ENCODE data around the gene APOL3. TPM values are rescaled to one million over a fixed set of nuclear protein-coding genes. Genes with fewer than 3 reads are reported as not detected.
"Not testable (repeated sequence)": the region's sequence is repeated elsewhere in the genome, so short reads cannot be mapped to it uniquely, and the experiment has no call there.

The APOL3 gene, protein sequence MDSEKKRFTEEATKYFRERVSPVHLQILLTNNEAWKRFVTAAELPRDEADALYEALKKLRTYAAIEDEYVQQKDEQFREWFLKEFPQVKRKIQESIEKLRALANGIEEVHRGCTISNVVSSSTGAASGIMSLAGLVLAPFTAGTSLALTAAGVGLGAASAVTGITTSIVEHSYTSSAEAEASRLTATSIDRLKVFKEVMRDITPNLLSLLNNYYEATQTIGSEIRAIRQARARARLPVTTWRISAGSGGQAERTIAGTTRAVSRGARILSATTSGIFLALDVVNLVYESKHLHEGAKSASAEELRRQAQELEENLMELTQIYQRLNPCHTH
- polyA plus RNA-seq (2012; ENCODE audit: missing spikeins) = 46.0 TPM

DNA sequence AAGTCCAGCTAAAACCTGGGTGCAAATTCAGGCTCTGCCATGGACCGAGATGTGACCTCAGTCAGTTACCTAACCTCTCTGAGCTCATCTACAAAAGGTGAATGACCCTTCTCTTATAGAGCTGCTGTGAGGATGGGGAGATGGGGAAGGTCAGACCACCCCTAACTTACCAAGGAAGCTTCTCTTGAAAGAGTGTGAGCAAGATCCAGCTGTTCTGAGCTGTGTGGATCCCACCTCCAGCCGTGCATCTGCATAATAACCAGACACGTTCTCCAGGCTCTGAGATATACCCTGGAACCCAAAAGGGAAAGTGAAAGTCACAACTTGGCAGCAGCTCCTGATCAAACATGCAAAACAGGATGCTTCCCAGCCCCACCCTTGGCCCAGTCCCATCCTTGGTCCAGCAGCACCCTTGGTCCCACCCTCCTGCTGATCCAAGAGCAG, at the start of gene APOL3:
TSS of gene APOL3 (minus strand) at position 257 of the 444 bp plus-strand sequence. CDS start 11,700 bp downstream, outside the sequence.
- FAIRE-seq (peak; percentile 95), DNase-seq (ENCODE audit: insufficient read length) (no peak)
- TF ChIP-seq POLR2AphosphoS5 (IDR thresholded peaks at IDR 0.05; ENCODE audit: low read depth, low read length) (peak; percentile 75), TAF1 (IDR thresholded peaks at IDR 0.05; ENCODE audit: borderline replicate concordance, low read depth, low read length) (peak; percentile 37; the same call in 1 of the 2 replicates), POLR2A (IDR thresholded peaks at IDR 0.05; ENCODE audit: low read depth, low read length) (peak; percentile 70)

DNA sequence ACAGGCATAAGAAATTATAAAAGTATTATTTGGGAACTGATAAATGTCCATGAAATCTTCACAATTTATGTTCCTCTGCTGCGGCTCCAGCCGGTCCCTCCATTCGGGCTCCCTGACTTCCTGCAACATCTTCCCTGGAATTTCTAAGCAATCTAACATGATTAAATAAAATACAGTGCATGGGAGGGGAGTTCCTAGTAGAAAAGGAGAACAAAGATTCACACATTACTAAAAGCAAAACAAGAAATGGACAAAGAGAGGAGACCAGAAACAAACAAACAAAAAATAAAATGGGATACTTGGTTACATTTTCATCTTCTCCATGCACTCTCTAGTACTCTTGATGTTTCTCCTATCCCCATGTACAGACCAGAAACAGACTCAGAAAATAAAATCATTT, 49.7 kb upstream of the APOL3 start:
- FAIRE-seq (no peak), DNase-seq (ENCODE audit: insufficient read length) (no peak)
- no peak for TF ChIP-seq POLR2AphosphoS5 (IDR thresholded peaks at IDR 0.05; ENCODE audit: low read depth, low read length)
- TF ChIP-seq TAF1 (IDR thresholded peaks at IDR 0.05; ENCODE audit: borderline replicate concordance, low read depth, low read length) = no peak
- no peak for TF ChIP-seq POLR2A (IDR thresholded peaks at IDR 0.05; ENCODE audit: low read depth, low read length)

DNA sequence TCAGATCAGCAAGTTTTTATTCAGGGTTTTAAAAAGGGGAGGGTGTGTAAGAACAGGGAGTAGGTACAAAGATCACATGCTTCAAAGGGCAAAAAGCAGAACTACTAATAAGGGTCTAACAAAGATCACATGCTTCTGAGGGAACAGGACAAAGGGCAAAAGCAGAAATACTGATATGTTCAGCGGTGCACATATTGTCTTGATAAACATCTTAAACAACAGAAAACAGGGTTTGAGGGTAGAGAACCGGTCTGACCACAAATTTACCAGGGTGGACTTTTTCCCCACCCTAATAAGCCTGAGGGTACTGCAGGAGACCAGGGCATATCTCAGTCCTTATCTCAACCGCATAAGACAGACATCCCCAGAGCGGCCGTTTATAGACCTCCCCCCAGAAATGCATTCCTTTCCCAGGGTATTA, 48.9 kb upstream of the APOL3 start:
- FAIRE-seq; DNase-seq (ENCODE audit: insufficient read length): not testable (repeated sequence)

DNA sequence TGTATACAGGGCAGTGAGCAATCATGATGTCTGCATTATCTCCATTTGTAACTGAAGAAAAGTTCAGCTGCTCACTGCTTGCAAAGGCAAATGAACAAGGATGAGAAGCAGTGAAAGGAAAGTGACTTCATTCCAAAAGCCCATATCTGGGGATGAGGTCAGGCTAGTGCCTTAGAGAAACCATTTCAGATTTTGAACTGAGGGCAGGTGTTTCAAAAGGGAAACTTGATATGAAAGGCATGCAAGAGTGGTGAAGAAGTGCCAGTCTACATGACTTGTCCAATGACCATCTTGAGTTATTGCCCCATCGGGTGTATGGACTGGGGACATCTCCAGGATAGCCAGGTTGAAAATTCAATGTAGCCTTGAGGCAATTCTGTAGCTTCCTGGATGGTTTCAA, 48.4 kb upstream of the APOL3 start:
- FAIRE-seq = no peak
- TF ChIP-seq POLR2A (IDR thresholded peaks at IDR 0.05; ENCODE audit: low read depth, low read length) = no peak
- TF ChIP-seq POLR2AphosphoS5 (IDR thresholded peaks at IDR 0.05; ENCODE audit: low read depth, low read length) = no peak
- TF ChIP-seq TAF1 (IDR thresholded peaks at IDR 0.05; ENCODE audit: borderline replicate concordance, low read depth, low read length) = no peak
- no peak for DNase-seq (ENCODE audit: insufficient read length)

DNA sequence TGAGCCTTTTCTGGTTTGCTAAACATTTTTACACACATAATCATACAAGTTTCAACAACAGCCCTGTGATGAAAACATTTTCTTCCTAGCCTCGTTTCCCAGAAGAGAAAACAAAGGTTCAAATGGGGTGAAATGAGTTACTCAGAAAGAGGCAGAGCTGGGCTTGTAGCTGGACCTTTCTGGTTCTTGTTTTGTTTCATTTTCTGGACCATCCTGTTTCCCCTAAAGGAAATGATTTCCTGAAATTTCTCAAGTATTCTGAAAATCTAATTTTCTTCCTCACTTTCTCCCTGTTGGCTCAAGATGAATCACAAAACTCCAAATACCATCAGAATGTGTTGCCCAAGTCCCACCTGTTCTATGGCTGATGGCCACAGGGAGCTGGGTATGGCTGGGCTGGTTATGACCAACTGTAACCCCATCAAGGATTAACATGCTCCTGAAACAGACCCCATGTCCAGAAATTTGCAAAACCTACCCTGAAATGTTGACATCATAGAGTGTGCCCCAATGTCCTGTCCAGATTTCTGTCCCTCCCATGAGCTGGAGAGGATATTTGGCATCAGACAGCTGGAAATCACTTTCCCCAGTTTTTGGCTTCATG, 47.7 kb upstream of the APOL3 start:
- no peak for FAIRE-seq
- no peak for DNase-seq (ENCODE audit: insufficient read length)

DNA sequence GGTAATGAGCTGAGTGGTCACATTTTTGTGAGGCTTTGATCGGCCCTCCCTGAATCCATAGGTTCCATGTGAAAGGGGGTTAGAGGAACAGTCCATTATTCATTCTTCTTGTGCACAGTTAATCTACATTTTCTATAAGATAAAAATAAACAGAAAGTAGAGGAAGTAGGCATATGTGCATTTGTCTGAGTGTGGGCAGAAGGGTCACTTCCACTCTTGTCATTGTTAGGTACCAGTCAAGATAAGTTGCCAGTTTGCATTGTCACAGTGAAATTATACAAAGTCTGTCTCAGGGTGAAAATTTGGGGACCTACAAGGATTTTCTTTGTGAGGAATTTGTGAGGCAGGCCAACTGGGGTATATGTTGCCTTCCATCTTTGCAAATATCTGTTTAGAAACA, 45.7 kb upstream of the APOL3 start:
- FAIRE-seq (no peak), DNase-seq (ENCODE audit: insufficient read length) (no peak)
- no peak for TF ChIP-seq POLR2AphosphoS5 (IDR thresholded peaks at IDR 0.05; ENCODE audit: low read depth, low read length)
- no peak for TF ChIP-seq TAF1 (IDR thresholded peaks at IDR 0.05; ENCODE audit: borderline replicate concordance, low read depth, low read length)
- no peak for TF ChIP-seq POLR2A (IDR thresholded peaks at IDR 0.05; ENCODE audit: low read depth, low read length)

More for the DNA sequence above, 47.7 kb upstream of the APOL3 start:
- no peak for TF ChIP-seq TAF1 (IDR thresholded peaks at IDR 0.05; ENCODE audit: borderline replicate concordance, low read depth, low read length)
- no peak for TF ChIP-seq POLR2AphosphoS5 (IDR thresholded peaks at IDR 0.05; ENCODE audit: low read depth, low read length)
- no peak for TF ChIP-seq POLR2A (IDR thresholded peaks at IDR 0.05; ENCODE audit: low read depth, low read length)

DNA sequence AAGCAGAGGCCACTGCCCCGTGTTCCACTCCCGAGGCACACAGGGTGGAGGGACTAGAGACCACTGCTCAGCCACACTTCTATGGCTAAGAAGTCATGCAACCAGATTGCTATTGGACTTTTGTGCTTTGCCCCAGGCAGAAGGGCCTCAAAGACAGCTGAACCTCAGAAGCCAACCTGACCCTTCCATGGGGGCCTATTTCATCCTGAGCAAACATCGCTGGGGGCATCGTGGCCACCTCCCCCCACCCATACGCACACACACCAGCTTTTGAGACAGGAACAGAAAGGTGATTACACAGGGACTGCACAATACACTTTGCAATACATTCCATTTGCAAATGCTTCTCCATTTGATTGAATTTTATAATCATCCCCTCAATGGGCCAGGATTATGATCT, 45.0 kb upstream of the APOL3 start:
- DNase-seq (ENCODE audit: insufficient read length); FAIRE-seq: not testable (repeated sequence)

DNA sequence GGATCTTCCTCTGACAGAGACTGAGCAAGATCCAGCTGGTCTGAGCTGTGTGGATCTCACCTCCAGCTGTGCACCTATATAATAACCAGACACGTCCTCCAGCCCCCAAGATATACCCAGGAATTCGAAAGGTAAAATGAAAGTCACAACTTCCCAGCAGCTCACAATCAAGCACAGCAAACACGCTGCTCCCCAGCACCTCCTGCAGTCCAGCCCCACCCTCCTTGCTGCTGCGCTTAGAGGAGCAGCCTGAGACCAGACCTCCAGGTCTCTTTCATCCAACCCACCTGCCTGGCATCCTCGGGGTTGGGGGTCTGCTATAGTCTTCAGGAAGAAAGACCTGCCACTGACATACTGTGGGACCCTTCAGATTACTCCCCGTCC, 44.1 kb upstream of the APOL3 start:
- TF ChIP-seq POLR2A (IDR thresholded peaks at IDR 0.05; ENCODE audit: low read depth, low read length) (no peak), TAF1 (IDR thresholded peaks at IDR 0.05; ENCODE audit: borderline replicate concordance, low read depth, low read length) (no peak), POLR2AphosphoS5 (IDR thresholded peaks at IDR 0.05; ENCODE audit: low read depth, low read length) (no peak)
- DNase-seq (ENCODE audit: insufficient read length) (no peak), FAIRE-seq (no peak)

DNA sequence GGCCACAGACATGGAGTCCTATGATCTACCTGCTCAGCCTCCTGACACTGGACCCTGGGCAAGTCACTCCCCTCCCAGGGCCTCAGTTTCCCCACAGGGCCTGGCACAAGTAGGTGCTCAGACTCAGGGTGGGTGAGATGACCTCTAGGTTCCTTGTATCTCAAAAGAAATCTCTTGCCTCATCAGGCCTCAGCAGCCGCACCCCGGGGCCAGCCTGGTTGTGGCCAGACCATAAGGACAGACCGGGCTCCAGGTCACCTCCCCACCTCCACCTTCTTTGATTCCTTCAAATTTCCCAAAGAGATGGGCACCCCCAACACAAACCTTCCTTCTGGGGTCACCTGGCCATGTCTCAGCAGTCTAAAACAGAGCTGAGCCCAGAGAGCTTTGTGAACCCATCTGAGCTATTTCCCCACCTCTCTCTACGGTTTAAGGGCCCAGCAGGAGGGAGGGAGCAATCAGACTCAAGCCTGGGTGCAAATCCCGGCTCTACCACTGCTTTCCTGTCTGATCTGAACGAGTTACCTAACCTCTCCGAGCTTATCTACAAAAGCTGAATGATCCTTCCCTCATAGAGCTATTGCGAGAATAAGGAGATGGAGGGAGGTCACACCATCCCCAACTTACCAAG, 43.6 kb upstream of the APOL3 start:
- FAIRE-seq (no peak), DNase-seq (ENCODE audit: insufficient read length) (no peak)
- no peak for TF ChIP-seq POLR2A (IDR thresholded peaks at IDR 0.05; ENCODE audit: low read depth, low read length)
- no peak for TF ChIP-seq TAF1 (IDR thresholded peaks at IDR 0.05; ENCODE audit: borderline replicate concordance, low read depth, low read length)
- no peak for TF ChIP-seq POLR2AphosphoS5 (IDR thresholded peaks at IDR 0.05; ENCODE audit: low read depth, low read length)

DNA sequence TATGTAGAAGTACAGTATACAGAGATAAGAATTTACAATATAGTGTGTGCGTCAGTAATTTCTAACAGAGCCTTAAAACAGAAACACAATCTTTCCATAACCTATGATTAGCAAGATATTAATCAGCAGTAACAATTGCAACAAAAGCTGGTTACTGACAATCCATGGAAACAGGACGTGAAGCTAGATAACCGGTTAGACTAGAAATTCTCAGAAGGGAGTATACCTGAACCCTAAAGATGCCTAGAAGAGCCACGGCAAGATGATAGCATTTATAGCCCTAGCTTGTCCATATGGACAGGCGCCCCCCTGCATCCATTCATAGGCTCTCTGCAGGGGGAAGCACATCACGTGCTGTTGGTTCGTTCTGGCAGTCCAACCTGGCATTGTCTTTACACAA, 42.9 kb upstream of the APOL3 start:
- not testable (repeated sequence) for FAIRE-seq; DNase-seq (ENCODE audit: insufficient read length)

DNA sequence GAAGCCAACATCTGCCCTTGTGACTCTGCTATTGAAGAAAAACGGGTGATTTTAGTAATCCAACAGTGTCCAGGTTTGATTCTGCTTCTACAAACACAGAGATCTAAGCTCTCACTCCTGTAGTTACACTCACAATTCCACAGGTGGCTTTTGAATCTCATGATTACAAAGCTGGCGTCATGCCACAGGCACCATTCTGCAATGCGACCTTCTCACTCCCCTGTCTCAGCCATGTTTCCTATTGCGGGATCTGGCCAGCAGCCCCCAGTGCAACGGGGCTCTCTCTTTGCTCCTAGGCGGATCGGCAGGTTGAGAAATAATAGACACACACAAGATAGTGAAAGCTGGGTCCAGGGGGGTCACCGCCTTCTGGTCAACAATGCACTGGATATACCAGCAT, 42.4 kb upstream of the APOL3 start:
- not testable (repeated sequence) for FAIRE-seq; DNase-seq (ENCODE audit: insufficient read length)

DNA sequence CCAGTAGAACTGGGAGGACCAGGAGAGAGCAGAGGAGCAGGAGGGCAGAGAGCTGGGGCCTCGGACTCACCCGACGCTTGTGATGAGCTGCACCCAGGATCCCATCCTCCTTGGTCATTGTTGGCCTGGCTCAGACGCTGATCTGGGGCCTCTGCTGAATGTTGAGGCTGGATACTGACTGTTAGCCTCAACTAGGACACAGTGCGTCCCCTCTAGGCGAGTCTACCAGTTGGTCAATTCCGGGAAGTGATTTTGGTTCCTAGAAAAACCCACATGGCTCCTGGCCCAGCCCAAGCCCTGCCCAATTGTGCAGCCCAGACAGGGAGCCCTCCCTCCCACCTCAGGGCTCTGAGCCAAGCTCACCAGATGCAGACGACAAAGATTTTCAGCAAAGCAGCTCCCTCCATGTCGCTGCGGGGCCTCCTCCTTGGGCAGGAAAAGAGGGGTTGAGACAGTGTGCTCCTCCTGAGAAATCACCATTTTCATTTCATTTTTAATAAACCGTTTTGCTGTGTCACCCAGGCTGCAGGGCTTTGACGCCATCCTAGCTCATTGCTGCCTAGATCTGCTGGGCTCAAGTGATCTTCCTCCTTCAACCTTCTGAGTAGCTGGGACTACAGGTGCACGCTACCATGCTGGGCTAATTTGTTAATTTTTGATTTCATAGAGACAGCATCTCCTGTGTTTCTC, 41.2 kb upstream of the APOL3 start, which contains the start of gene APOL4:
TSS of gene APOL4 (minus strand) at position 180 of the 690 bp plus-strand sequence. CDS start at position 105, 75 bp downstream.
- FAIRE-seq (no peak), DNase-seq (ENCODE audit: insufficient read length) (no peak)
- no peak for TF ChIP-seq POLR2AphosphoS5 (IDR thresholded peaks at IDR 0.05; ENCODE audit: low read depth, low read length)
- TF ChIP-seq TAF1 (IDR thresholded peaks at IDR 0.05; ENCODE audit: borderline replicate concordance, low read depth, low read length) = no peak
- TF ChIP-seq POLR2A (IDR thresholded peaks at IDR 0.05; ENCODE audit: low read depth, low read length) = no peak

DNA sequence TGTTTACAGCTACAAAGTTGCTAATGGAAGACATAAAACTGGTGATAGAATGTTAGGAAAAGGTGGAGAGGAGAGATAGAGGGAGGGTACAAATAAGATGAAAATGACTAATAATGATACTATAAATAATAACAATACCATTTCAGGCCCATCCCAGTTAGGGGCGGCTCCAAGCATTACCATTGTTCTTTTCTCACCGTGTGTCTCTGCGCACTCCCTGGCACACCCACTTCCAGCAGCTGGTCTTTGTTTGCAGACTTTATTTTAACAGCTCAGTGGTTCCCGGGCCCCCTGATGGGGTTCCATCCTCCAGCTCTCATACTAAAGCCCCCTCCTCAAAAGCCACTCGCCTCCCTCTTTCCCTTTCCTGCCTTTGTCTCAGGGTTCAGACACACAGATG, 40.5 kb upstream of the APOL3 start:
- not testable (repeated sequence) for DNase-seq (ENCODE audit: insufficient read length)
- peak; percentile 24 for FAIRE-seq
